Measurements from ENCODE around the gene DTNBP1. TPM values are rescaled to one million over a fixed set of nuclear protein-coding genes. Genes with fewer than 3 reads are reported as not detected.

The DTNBP1 gene
- total RNA-seq, 2 donors from 2014 or later: 21.0 to 26.9 TPM

GRCh38 chr6:15526212-15526701, 136.6 kb downstream of the DTNBP1 start:
- intact Hi-C loops (cut with DNase I, micrococcal nuclease): no loop called here
- peak; percentile 44 for ATAC-seq
- DNase-seq: no peak

- no peak for DNase-seq
- intact Hi-C loops (cut with DNase I, micrococcal nuclease): no loop called here
- ATAC-seq: no peak
These were observed 137.9 kb downstream of the DTNBP1 start for GRCh38 chr6:15524861-15525401.

- no peak for ATAC-seq
- intact Hi-C loops (cut with DNase I, micrococcal nuclease): no loop called here
- no peak for DNase-seq
These were observed 138.9 kb downstream of the DTNBP1 start for GRCh38 chr6:15523679-15524630.

- intact Hi-C loops (cut with DNase I, micrococcal nuclease): no loop called here
- peak; percentile 24 for ATAC-seq
- DNase-seq: no peak
These were observed 139.8 kb downstream of the DTNBP1 start for GRCh38 chr6:15522856-15523529.

- DNase-seq (no peak), ATAC-seq (no peak)
- intact Hi-C loops (cut with DNase I, micrococcal nuclease): no loop called here
These were observed 140.4 kb downstream of the DTNBP1 start for GRCh38 chr6:15522427-15522826.

GRCh38 chr6:15522026-15522425, 140.8 kb downstream of the DTNBP1 start:
- ATAC-seq: no peak
- DNase-seq: no peak
- intact Hi-C loops (cut with DNase I, micrococcal nuclease): no loop called here

GRCh38 chr6:15521582-15521981, 141.2 kb downstream of the DTNBP1 start:
- intact Hi-C loops (cut with DNase I, micrococcal nuclease): no loop called here
- ATAC-seq (no peak), DNase-seq (no peak)

GRCh38 chr6:15520626-15521203, 142.1 kb downstream of the DTNBP1 start:
- ATAC-seq (no peak), DNase-seq (no peak)
- intact Hi-C loops (cut with DNase I, micrococcal nuclease): no loop called here

- intact Hi-C loops (cut with DNase I, micrococcal nuclease): no loop called here
These were observed 143.1 kb downstream of the DTNBP1 start for GRCh38 chr6:15519681-15520080.

GRCh38 chr6:15518878-15519277, 143.9 kb downstream of the DTNBP1 start:
- DNase-seq (no peak), ATAC-seq (no peak)
- intact Hi-C loops (cut with DNase I, micrococcal nuclease): no loop called here

More at GRCh38 chr6:15519681-15520080, 143.1 kb downstream of the DTNBP1 start:
- ATAC-seq (no peak), DNase-seq (no peak)

GRCh38 chr6:15518057-15518456, 144.8 kb downstream of the DTNBP1 start:
- DNase-seq (no peak), ATAC-seq (no peak)
- intact Hi-C loops (cut with DNase I, micrococcal nuclease): no loop called here

GRCh38 chr6:15517600-15517999, 145.2 kb downstream of the DTNBP1 start:
- intact Hi-C loops (cut with DNase I, micrococcal nuclease): no loop called here

GRCh38 chr6:15516923-15517560, 145.8 kb downstream of the DTNBP1 start:
- intact Hi-C loops (cut with DNase I, micrococcal nuclease): no loop called here
- ATAC-seq (no peak), DNase-seq (no peak)

More at GRCh38 chr6:15517600-15517999, 145.2 kb downstream of the DTNBP1 start:
- no peak for DNase-seq
- peak; percentile 6 for ATAC-seq

GRCh38 chr6:15516378-15516777, 146.4 kb downstream of the DTNBP1 start:
- intact Hi-C loops (cut with DNase I, micrococcal nuclease): no loop called here
- no peak for DNase-seq
- ATAC-seq: no peak

GRCh38 chr6:15515660-15516375, 147.0 kb downstream of the DTNBP1 start:
- ATAC-seq: no peak
- intact Hi-C loops (cut with DNase I, micrococcal nuclease): no loop called here
- no peak for DNase-seq

GRCh38 chr6:15515226-15515625, 147.6 kb downstream of the DTNBP1 start:
- no peak for ATAC-seq
- intact Hi-C loops (cut with DNase I, micrococcal nuclease): no loop called here
- no peak for DNase-seq

- ATAC-seq: peak; percentile 9
- intact Hi-C loops (cut with DNase I, micrococcal nuclease): no loop called here
- DNase-seq: no peak
These were observed 148.8 kb downstream of the DTNBP1 start for GRCh38 chr6:15513801-15514711.
